Ishikawa (cell line): ENCODE data around the gene KRTAP7-1.

Source experiments
- CEBPB ChIP-seq: IDR thresholded peaks from 2 replicates; pipeline ENCODE4 v1.6.1; 2012
- CREB1 ChIP-seq: IDR thresholded peaks from 2 replicates; pipeline ENCODE4 v1.6.1; 2012; ENCODE audit warnings: low read depth
- EGR1 ChIP-seq: IDR thresholded peaks from 2 replicates; pipeline ENCODE4 v1.6.1; 2012
- EP300 ChIP-seq: IDR thresholded peaks from 2 replicates; pipeline ENCODE4 v1.6.1; 2012; ENCODE audit warnings: borderline replicate concordance
- FOXM1 ChIP-seq: IDR thresholded peaks from 2 replicates; pipeline ENCODE4 v1.6.1; 2012; ENCODE audit warnings: low read depth, borderline replicate concordance
- MAX ChIP-seq: IDR thresholded peaks from 2 replicates; pipeline ENCODE4 v1.6.1; 2012
- NFIC ChIP-seq: IDR thresholded peaks from 2 replicates; pipeline ENCODE4 v1.6.1; 2012
- RAD21 ChIP-seq: IDR thresholded peaks from 2 replicates; pipeline ENCODE4 v1.6.1; 2012; ENCODE audit warnings: low read depth
- TAF1 ChIP-seq: IDR thresholded peaks from 2 replicates; pipeline ENCODE4 v1.6.1; 2012; ENCODE audit warnings: low read depth, mild to moderate bottlenecking
- TCF12 ChIP-seq: IDR thresholded peaks from 2 replicates; pipeline ENCODE4 v1.6.1; 2012; ENCODE audit warnings: low read depth
- TEAD4 ChIP-seq: IDR thresholded peaks from 2 replicates; pipeline ENCODE4 v1.6.1; 2012
- YY1 ChIP-seq: IDR thresholded peaks from 2 replicates; pipeline ENCODE4 v1.6.1; 2012; ENCODE audit warnings: low read depth
- ZBTB7A ChIP-seq: IDR thresholded peaks from 2 replicates; pipeline ENCODE4 v1.6.1; 2012; ENCODE audit warnings: low read depth
- TF ChIP-seq, protein P1 (sequence below): IDR thresholded peaks from 2 replicates; pipeline ENCODE4 v1.6.1; 2012; ENCODE audit warnings: low read depth, mild to moderate bottlenecking
- TF ChIP-seq, protein P2 (sequence below): IDR thresholded peaks from 2 replicates; pipeline ENCODE4 v1.6.1; 2012

Gene KRTAP7-1

DNA sequence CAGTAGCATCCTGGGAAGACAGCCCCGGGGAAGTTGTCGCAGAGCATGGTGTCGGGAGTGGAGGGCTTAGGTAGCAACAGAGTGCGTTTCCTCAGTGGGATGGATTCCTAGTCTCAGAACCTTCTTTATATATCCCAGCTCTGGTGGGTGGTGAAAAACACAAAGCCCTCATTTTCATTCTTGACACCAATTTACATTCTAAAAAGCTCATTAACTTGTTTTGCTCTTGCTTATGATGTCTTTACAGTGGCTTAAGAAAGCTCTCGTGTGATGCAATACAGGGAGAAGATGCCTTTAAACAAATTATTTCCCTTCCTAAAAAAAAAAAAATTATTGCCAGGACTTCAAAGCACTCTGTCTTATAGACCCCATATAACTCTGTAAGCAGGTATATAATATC is 16.4 kb downstream of the KRTAP7-1 start, which contains the start of gene KRTAP8-1:
KRTAP8-1 (minus strand) TSS at position 101 of the 400 bp plus-strand sequence; CDS start at position 47, 54 bp downstream.
- TF ChIP-seq TEAD4 (no peak), EP300 (no peak)
- TF ChIP-seq, protein P1, sequence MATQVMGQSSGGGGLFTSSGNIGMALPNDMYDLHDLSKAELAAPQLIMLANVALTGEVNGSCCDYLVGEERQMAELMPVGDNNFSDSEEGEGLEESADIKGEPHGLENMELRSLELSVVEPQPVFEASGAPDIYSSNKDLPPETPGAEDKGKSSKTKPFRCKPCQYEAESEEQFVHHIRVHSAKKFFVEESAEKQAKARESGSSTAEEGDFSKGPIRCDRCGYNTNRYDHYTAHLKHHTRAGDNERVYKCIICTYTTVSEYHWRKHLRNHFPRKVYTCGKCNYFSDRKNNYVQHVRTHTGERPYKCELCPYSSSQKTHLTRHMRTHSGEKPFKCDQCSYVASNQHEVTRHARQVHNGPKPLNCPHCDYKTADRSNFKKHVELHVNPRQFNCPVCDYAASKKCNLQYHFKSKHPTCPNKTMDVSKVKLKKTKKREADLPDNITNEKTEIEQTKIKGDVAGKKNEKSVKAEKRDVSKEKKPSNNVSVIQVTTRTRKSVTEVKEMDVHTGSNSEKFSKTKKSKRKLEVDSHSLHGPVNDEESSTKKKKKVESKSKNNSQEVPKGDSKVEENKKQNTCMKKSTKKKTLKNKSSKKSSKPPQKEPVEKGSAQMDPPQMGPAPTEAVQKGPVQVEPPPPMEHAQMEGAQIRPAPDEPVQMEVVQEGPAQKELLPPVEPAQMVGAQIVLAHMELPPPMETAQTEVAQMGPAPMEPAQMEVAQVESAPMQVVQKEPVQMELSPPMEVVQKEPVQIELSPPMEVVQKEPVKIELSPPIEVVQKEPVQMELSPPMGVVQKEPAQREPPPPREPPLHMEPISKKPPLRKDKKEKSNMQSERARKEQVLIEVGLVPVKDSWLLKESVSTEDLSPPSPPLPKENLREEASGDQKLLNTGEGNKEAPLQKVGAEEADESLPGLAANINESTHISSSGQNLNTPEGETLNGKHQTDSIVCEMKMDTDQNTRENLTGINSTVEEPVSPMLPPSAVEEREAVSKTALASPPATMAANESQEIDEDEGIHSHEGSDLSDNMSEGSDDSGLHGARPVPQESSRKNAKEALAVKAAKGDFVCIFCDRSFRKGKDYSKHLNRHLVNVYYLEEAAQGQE, result no peak

DNA sequence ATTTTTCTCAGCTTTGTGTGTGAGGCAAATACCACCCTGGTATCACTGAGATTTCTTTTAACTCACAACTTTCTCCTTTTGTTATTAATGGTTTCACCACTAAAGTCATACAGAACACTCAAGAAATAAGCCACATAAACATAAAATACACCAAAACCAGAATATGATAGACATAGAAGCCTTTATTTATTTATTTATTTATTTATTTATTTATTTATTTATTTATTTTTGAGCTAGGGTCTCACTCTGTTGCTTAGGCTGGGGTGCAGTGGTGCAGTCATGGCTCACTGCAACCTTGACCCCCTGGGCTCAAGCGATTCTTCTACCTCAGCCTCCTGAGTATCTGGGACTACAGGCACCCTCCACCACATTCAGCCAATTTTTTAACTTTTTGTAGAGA is 29.0 kb downstream of the KRTAP7-1 start:
- TF ChIP-seq TCF12 (no peak), CREB1 (no peak), ZBTB7A (no peak), YY1 (no peak), EGR1 (no peak), MAX (no peak), TAF1 (no peak), NFIC (no peak), CEBPB (no peak)
- TF ChIP-seq, protein P2, sequence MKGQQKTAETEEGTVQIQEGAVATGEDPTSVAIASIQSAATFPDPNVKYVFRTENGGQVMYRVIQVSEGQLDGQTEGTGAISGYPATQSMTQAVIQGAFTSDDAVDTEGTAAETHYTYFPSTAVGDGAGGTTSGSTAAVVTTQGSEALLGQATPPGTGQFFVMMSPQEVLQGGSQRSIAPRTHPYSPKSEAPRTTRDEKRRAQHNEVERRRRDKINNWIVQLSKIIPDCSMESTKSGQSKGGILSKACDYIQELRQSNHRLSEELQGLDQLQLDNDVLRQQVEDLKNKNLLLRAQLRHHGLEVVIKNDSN, result no peak
- TF ChIP-seq, protein P1, result no peak

DNA sequence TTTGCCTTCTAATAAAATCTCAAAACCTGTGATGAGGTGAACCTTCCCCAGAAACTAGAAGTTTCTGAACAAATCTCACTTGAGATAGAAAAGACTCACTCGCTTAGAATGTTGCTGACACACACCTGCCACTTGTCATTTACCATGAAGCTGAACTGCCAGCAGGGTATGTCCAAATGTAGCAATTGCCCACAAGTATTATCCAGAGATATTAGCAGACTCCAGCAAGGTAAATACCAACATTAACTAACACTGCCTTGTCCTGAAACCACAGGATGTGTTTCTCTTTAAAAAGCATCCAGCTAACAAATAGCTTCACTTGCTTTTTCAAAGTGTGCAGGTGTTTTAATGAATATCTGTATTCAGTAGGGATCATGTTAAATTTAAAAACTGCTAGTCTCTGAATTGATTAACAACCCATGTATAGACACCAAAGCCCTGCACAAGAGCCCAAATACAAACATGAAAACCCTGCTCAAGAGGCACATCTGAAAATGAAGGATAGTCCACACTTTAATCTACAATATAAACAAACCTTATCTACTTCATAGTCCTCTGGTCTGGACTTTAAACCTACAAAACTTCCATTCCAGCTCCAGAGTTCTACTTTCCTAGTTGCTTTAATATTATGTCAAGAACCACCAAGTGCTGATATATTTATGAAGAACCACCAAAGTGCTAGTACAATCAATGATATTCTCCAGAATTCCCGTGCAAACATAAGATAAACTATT is 35.8 kb downstream of the KRTAP7-1 start:
- TF ChIP-seq CREB1 (no peak), EP300 (no peak), YY1 (no peak), TCF12 (no peak), MAX (no peak), FOXM1 (no peak), ZBTB7A (no peak), TEAD4 (no peak)

DNA sequence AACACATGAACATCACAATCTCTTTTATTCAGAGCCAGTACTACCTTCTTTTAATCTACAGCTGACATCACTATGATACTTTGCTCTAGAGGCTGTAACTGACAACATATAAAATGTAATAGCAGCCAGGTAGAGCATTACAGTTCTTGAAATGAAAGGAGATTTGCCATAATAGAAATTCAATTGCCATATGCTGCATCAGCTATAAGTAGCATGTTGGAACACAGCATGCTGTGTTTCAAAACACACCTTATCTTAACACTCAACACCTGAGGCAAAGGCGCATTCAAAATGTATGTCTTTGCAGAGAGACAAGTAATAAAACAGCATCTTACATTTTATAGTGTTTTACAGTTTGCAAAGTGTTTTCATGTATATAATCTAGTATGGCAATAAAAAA is 50.3 kb downstream of the KRTAP7-1 start:
- no peak for TF ChIP-seq RAD21
- TF ChIP-seq, protein P1, result no peak
- TF ChIP-seq ZBTB7A, result no peak
- no peak for TF ChIP-seq CEBPB
- no peak for TF ChIP-seq TEAD4
- TF ChIP-seq YY1, result no peak
- no peak for TF ChIP-seq EGR1
- TF ChIP-seq TAF1, result no peak
- TF ChIP-seq, protein P2, result no peak
- no peak for TF ChIP-seq TCF12
- TF ChIP-seq FOXM1, result no peak
- TF ChIP-seq EP300, result no peak
- TF ChIP-seq CREB1, result no peak
- no peak for TF ChIP-seq MAX
- no peak for TF ChIP-seq NFIC
